H9 (cell line): Measurements from ENCODE around the gene GAREM1. TPM values are rescaled to one million over a fixed set of nuclear protein-coding genes. Genes with fewer than 3 reads are reported as not detected.
A peak's percentile ranks its signal among the peaks of the same experiment; 100 is the strongest.

Experiments
- DNase-seq: peaks from one replicate; pipeline ENCODE4 v3.0.0-alpha.2; 2017
- H2AFZ ChIP-seq: one replicate; pipeline ENCODE4 v1.6.1; 2013; ENCODE audit warnings: mild to moderate bottlenecking, low read length, control low read depth, moderate library complexity
- H2AK5ac ChIP-seq: 2 replicates; pipeline ENCODE4 v1.6.1; 2013; ENCODE audit warnings: low read length, control low read depth, mixed read lengths; ENCODE audit not compliant: insufficient read length
- H2BK120ac ChIP-seq: one replicate; pipeline ENCODE4 v1.6.1; 2013; ENCODE audit warnings: low read depth, mild to moderate bottlenecking, low read length, control low read depth, inconsistent platforms; ENCODE audit not compliant: poor library complexity, severe bottlenecking
- H2BK12ac ChIP-seq: 2 replicates; pipeline ENCODE4 v1.6.1; 2013; ENCODE audit warnings: low read length, control low read depth, mixed read lengths, low read depth; ENCODE audit not compliant: insufficient read length
- H2BK15ac ChIP-seq: 2 replicates; pipeline ENCODE4 v1.6.1; 2013; ENCODE audit warnings: low read depth, low read length, control low read depth
- H2BK20ac ChIP-seq: one replicate; pipeline ENCODE4 v1.6.1; 2013; ENCODE audit warnings: low read depth, mild to moderate bottlenecking, low read length, control low read depth, inconsistent platforms; ENCODE audit not compliant: poor library complexity, severe bottlenecking
- H2BK5ac ChIP-seq: 2 replicates; pipeline ENCODE4 v1.6.1; 2013; ENCODE audit warnings: low read length, control low read depth, mixed read lengths; ENCODE audit not compliant: insufficient read length
- H3K14ac ChIP-seq: 2 replicates; pipeline ENCODE4 v1.6.1; 2013; ENCODE audit warnings: low read length, control low read depth; ENCODE audit not compliant: insufficient read depth
- H3K18ac ChIP-seq: 2 replicates; pipeline ENCODE4 v1.6.1; 2013; ENCODE audit warnings: low read depth, mild to moderate bottlenecking, mixed read lengths, low read length, control low read depth; ENCODE audit not compliant: insufficient read length
- H3K23ac ChIP-seq: 2 replicates; pipeline ENCODE4 v1.6.1; 2013; ENCODE audit warnings: low read length, control low read depth, mixed read lengths, low read depth; ENCODE audit not compliant: insufficient read length
- H3K23me2 ChIP-seq: 2 replicates; pipeline ENCODE4 v1.6.1; 2013; ENCODE audit warnings: low read depth, mild to moderate bottlenecking, mixed read lengths, low read length, control low read depth; ENCODE audit not compliant: insufficient read length, poor library complexity, severe bottlenecking
- H3K27ac ChIP-seq: 2 replicates; pipeline ENCODE4 v1.5.1; 2013; ENCODE audit warnings: low read length, control low read depth, mixed read lengths, low read depth; ENCODE audit not compliant: insufficient read length
- H3K27me3 ChIP-seq: 2 replicates; pipeline ENCODE4 v1.6.1; 2013; ENCODE audit warnings: low read length, control low read depth, inconsistent platforms; ENCODE audit not compliant: insufficient read depth
- H3K4ac ChIP-seq: 2 replicates; pipeline ENCODE4 v1.6.1; 2013; ENCODE audit warnings: low read depth, mild to moderate bottlenecking, control low read depth, inconsistent platforms, low read length, moderate library complexity
- H3K4me1 ChIP-seq: 2 replicates; pipeline ENCODE4 v1.6.1; 2013; ENCODE audit warnings: low read length, control low read depth, inconsistent platforms; ENCODE audit not compliant: insufficient read depth
- H3K4me2 ChIP-seq: 2 replicates; pipeline ENCODE4 v1.6.1; 2013; ENCODE audit warnings: low read length, control low read depth, mixed read lengths; ENCODE audit not compliant: insufficient read length, insufficient read depth
- H3K56ac ChIP-seq: 2 replicates; pipeline ENCODE4 v1.6.1; 2013; ENCODE audit warnings: low read depth, mild to moderate bottlenecking, mixed read lengths, low read length, control low read depth; ENCODE audit not compliant: insufficient read length
- H3K79me1 ChIP-seq: 2 replicates; pipeline ENCODE4 v1.6.1; 2013; ENCODE audit warnings: low read depth, mild to moderate bottlenecking, moderate library complexity, low read length, control low read depth, inconsistent platforms; ENCODE audit not compliant: insufficient read depth, poor library complexity, severe bottlenecking
- H3K79me2 ChIP-seq: 2 replicates; pipeline ENCODE4 v1.6.1; 2013; ENCODE audit warnings: low read length, control low read depth, inconsistent platforms; ENCODE audit not compliant: insufficient read depth
- H3K9ac ChIP-seq: 2 replicates; pipeline ENCODE4 v1.6.1; 2013; ENCODE audit warnings: low read length, control low read depth, mixed read lengths; ENCODE audit not compliant: insufficient read length; ENCODE audit errors: extremely low read depth
- H3K9me3 ChIP-seq: one replicate; pipeline ENCODE4 v1.6.1; 2013; ENCODE audit warnings: low read depth, low read length, inconsistent platforms; ENCODE audit not compliant: control insufficient read depth
- H3T11ph ChIP-seq: one replicate; pipeline ENCODE4 v1.6.1; 2013; ENCODE audit warnings: mild to moderate bottlenecking, low read length, control low read depth, inconsistent platforms
- H4K20me1 ChIP-seq: one replicate; pipeline ENCODE4 v1.6.1; 2013; ENCODE audit not compliant: control insufficient read depth, insufficient read length, insufficient read depth
- H4K5ac ChIP-seq: 2 replicates; pipeline ENCODE4 v1.6.1; 2013; ENCODE audit warnings: low read depth, mild to moderate bottlenecking, mixed read lengths, low read length, control low read depth; ENCODE audit not compliant: insufficient read length
- H4K8ac ChIP-seq: replicated peaks from 2 replicates; pipeline ENCODE4 v1.6.1; 2013; ENCODE audit warnings: low read length, control low read depth, mixed read lengths, low read depth; ENCODE audit not compliant: insufficient read length
- H4K91ac ChIP-seq: 2 replicates; pipeline ENCODE4 v1.6.1; 2013; ENCODE audit warnings: low read depth, mild to moderate bottlenecking, moderate library complexity, mixed read lengths, low read length, control low read depth; ENCODE audit not compliant: insufficient read length
- H3K27ac Mint-ChIP-seq, 3 experiments: 2 replicates in 2 of 3; 3 replicates in 1 of 3; pipeline ENCODE4 v1.8.0; 2020 to 2021; ENCODE audit warnings: mixed read lengths in 3 of 3, mild to moderate bottlenecking in 1 of 3, moderate library complexity in 1 of 3
- H3K27me3 Mint-ChIP-seq: 2 replicates; pipeline ENCODE4 v1.8.0; 2021; ENCODE audit warnings: low read depth, mild to moderate bottlenecking, moderate library complexity, mixed read lengths
- H3K36me3 Mint-ChIP-seq, 3 experiments: 2 replicates in 2 of 3; 3 replicates in 1 of 3; pipeline ENCODE4 v1.8.0; 2020 to 2021; ENCODE audit warnings: low read depth in 3 of 3, mixed read lengths in 3 of 3; ENCODE audit not compliant: insufficient read depth in 1 of 3
- H3K4me1 Mint-ChIP-seq, 2 experiments: 2 replicates each; pipeline ENCODE4 v1.8.0; 2020; ENCODE audit warnings: mixed read lengths in 2 of 2
- H3K4me3 Mint-ChIP-seq, 2 experiments: 2 replicates in 1 of 2; 3 replicates in 1 of 2; pipeline ENCODE4 v1.8.0; 2020 to 2021; ENCODE audit warnings: mild to moderate bottlenecking in 2 of 2, mixed read lengths in 2 of 2, moderate library complexity in 1 of 2
- H3K9me3 Mint-ChIP-seq, 2 experiments: 2 replicates in 1 of 2; 3 replicates in 1 of 2; pipeline ENCODE4 v1.8.0; 2020; ENCODE audit warnings: mild to moderate bottlenecking in 2 of 2, mixed read lengths in 2 of 2, moderate library complexity in 1 of 2
- CTCF ChIP-seq: fragments of 200-600 bp; sonication (generic); conservative IDR thresholded peaks from 3 replicates; pipeline ENCODE4 v1.8.0; 2021; ENCODE audit warnings: antibody characterized with exemption, mild to moderate bottlenecking
- WGBS: extraction: QIAGEN DNeasy Blood & Tissue Kit; methylation state at CpG from one replicate; pipeline ENCODE4 v1.1.7; 2013; ENCODE audit warnings: missing lambda C conversion rate, low lambda C conversion rate, mixed read lengths; ENCODE audit not compliant: insufficient read length; ENCODE audit errors: extremely low coverage; 5-methylcytosine and 5-hydroxymethylcytosine counted together
- total RNA-seq: library from RNA; stranded (reverse); gene quantifications from 2 replicates; pipeline ENCODE4 v1.2.1, GENCODE V29; 2021

Gene GAREM1
- total RNA-seq, 1 experiment from 2014 or later, result 4.4 TPM

DNA sequence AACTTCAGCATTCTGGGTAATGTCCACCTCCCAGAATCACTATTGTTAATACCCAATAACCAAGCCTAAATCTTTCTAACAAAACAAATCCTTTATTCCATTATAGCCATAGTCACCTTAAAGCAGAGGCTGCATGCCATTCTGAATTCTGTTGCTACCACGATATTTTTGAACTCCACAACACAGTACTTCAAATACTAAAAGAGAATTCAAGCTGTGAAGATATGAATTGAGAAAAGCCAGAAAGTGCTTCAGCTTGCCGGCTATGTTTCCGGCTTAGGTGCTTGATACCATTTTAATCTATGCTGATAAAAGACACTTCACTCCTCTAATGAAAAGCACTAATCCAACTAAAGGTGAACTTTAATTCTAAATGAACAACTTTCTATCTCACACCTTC, 41.3 kb downstream of the GAREM1 start:
- H3K23ac ChIP-seq, result no peak overlapping the region
- H2AFZ ChIP-seq, result no peak overlapping the region
- no peak overlapping the region for H4K8ac ChIP-seq
- H2BK12ac ChIP-seq, result no peak overlapping the region
- H3K14ac ChIP-seq, result no peak overlapping the region
- TF ChIP-seq CTCF, result no peak
- no peak overlapping the region for H2AK5ac ChIP-seq
- no peaks in the 10 kb centered on the region for H3K23me2 ChIP-seq
- no peak overlapping the region for H3K18ac ChIP-seq
- no peak overlapping the region for H3T11ph ChIP-seq
- no peaks in the 10 kb centered on the region for H3K79me1 ChIP-seq
- no CpG with 5 or more reads among the region's 3 CpGs for WGBS
- no peaks in the 10 kb centered on the region for H4K20me1 ChIP-seq
- H3K27me3 Mint-ChIP-seq, result no peaks in the 10 kb centered on the region
- H3K9me3 ChIP-seq, result no peaks in the 10 kb centered on the region
- no peak overlapping the region for H2BK20ac ChIP-seq
- peak overlapping the region in 1 of 3 experiments; percentile 13; a peak in 1 of 7 replicates for H3K27ac Mint-ChIP-seq
- no peaks in the 10 kb centered on the region for H3K79me2 ChIP-seq
- H2BK5ac ChIP-seq, result no peak overlapping the region
- H3K4me3 Mint-ChIP-seq, result no peak overlapping the region
- no peak overlapping the region for H2BK120ac ChIP-seq
- peaks cover 0 to 9% (median 2%) of the 10 kb centered on the region in 3 experiments; a peak in 3 of 7 replicates for H3K36me3 Mint-ChIP-seq
- no peak overlapping the region for H3K56ac ChIP-seq
- H2BK15ac ChIP-seq, result no peak overlapping the region
- H3K27me3 ChIP-seq, result no peaks in the 10 kb centered on the region
- peaks cover 5% of the 10 kb centered on the region in 2 experiments for H3K9me3 Mint-ChIP-seq
- no peak for DNase-seq
- H3K4me2 ChIP-seq, result no peak overlapping the region
- no peak overlapping the region for H4K5ac ChIP-seq
- no peaks in the 10 kb centered on the region; the same call in 1 of the 2 replicates for H3K4me1 ChIP-seq
- peaks cover 13 to 25% of the 10 kb centered on the region in 2 experiments for H3K4me1 Mint-ChIP-seq
- H3K27ac ChIP-seq, result no peak overlapping the region
- H3K9ac ChIP-seq, result no peak overlapping the region
- no peak overlapping the region for H4K91ac ChIP-seq
- H3K4ac ChIP-seq, result no peak overlapping the region
